Liver (tissue), 9 donors: ENCODE results near the gene ZNF408. TPM values are rescaled to one million over a fixed set of nuclear protein-coding genes. Genes with fewer than 3 reads are reported as not detected.

ENCODE experiments used
- DNase-seq: peaks from one replicate; pipeline ENCODE4 v3.0.0-alpha.2; 2017; ENCODE audit warnings: low spot score
- H3K27ac ChIP-seq, 2 donors: one replicate each; pipeline ENCODE4 v1.7.0; 2013; ENCODE audit warnings: inconsistent platforms in 2 of 2, low read length in 2 of 2, control low read depth in 1 of 2, low read depth in 1 of 2, mild to moderate bottlenecking in 1 of 2
- H3K27me3 ChIP-seq, 4 donors: one replicate each; pipeline versions ENCODE4 v1.6.1 to v1.7.0; 2013; ENCODE audit warnings: low read length in 3 of 4, inconsistent platforms in 1 of 4, mild to moderate bottlenecking in 1 of 4, moderate library complexity in 1 of 4; ENCODE audit not compliant: control insufficient read depth in 4 of 4, insufficient read depth in 4 of 4
- H3K36me3 ChIP-seq, 4 donors: one replicate each; pipeline versions ENCODE4 v1.6.1 to v1.7.0; 2013; ENCODE audit warnings: low read length in 3 of 4, mild to moderate bottlenecking in 3 of 4, low read depth in 1 of 4, moderate library complexity in 1 of 4; ENCODE audit not compliant: control insufficient read depth in 4 of 4, insufficient read depth in 3 of 4
- H3K4me1 ChIP-seq, 4 donors: one replicate each; pipeline versions ENCODE4 v1.6.1 to v1.7.0; 2013; ENCODE audit warnings: low read length in 3 of 4, mild to moderate bottlenecking in 3 of 4, moderate library complexity in 1 of 4; ENCODE audit not compliant: control insufficient read depth in 4 of 4, insufficient read depth in 4 of 4
- H3K4me3 ChIP-seq, 3 donors: one replicate each; pipeline versions ENCODE4 v1.6.1 to v1.7.0; 2013; ENCODE audit warnings: low read length in 3 of 3, control low read depth in 1 of 3, low read depth in 1 of 3, mild to moderate bottlenecking in 1 of 3
- H3K9ac ChIP-seq, 2 donors: one replicate each; pipeline ENCODE4 v1.7.0; 2013; ENCODE audit warnings: low read length in 2 of 2, mild to moderate bottlenecking in 2 of 2, moderate library complexity in 2 of 2, control low read depth in 1 of 2, low read depth in 1 of 2
- H3K9me3 ChIP-seq, 4 donors: one replicate each; pipeline versions ENCODE4 v1.6.1 to v1.7.0; 2013; ENCODE audit warnings: low read length in 3 of 4; ENCODE audit not compliant: control insufficient read depth in 4 of 4
- EGR1 ChIP-seq, 2 donors: IDR thresholded peaks; 2 replicates each; pipeline ENCODE4 v1.6.1; 2016 to 2018; ENCODE audit warnings: antibody characterized with exemption in 2 of 2, low read depth in 2 of 2
- FOXA1 ChIP-seq: IDR thresholded peaks from 2 replicates; pipeline ENCODE4 v1.6.1; 2016; ENCODE audit warnings: antibody characterized with exemption
- GABPA ChIP-seq, 2 donors: IDR thresholded peaks in 1 of 2; conservative IDR thresholded peaks in 1 of 2; 2 replicates each; pipeline ENCODE4 v1.6.1; 2016; ENCODE audit warnings: antibody characterized with exemption in 2 of 2, mild to moderate bottlenecking in 1 of 2, moderate library complexity in 1 of 2
- HNF4A ChIP-seq, 2 donors: conservative IDR thresholded peaks; 2 replicates each; pipeline ENCODE4 v1.6.1; 2016; ENCODE audit warnings: antibody characterized with exemption in 2 of 2, mild to moderate bottlenecking in 2 of 2
- JUND ChIP-seq, 2 donors: IDR thresholded peaks; 2 replicates each; pipeline ENCODE4 v1.6.1; 2016; ENCODE audit warnings: antibody characterized with exemption in 2 of 2
- RXRA ChIP-seq, 2 donors: IDR thresholded peaks; 2 replicates each; pipeline ENCODE4 v1.6.1; 2017 to 2018; ENCODE audit warnings: antibody characterized with exemption in 2 of 2, mild to moderate bottlenecking in 1 of 2
- SP1 ChIP-seq: IDR thresholded peaks from 2 replicates; pipeline ENCODE4 v1.6.1; 2018; ENCODE audit warnings: antibody characterized with exemption, mild to moderate bottlenecking
- YY1 ChIP-seq: IDR thresholded peaks from 2 replicates; pipeline ENCODE4 v1.6.1; 2016; ENCODE audit warnings: antibody characterized with exemption, mild to moderate bottlenecking
- WGBS: extraction: QIAGEN DNeasy Blood & Tissue Kit; methylation state at CpG from one replicate; pipeline ENCODE4 v1.1.7; 2013; 5-methylcytosine and 5-hydroxymethylcytosine counted together
- polyA plus RNA-seq, 2 donors: library from polyadenylated mRNA; stranded (reverse) in 1 of 2; unstranded in 1 of 2; fragments of 200-250 nt in 1 of 2; fragments of >200 nt in 1 of 2; fragmentation: Nextera tagmentation in 1 of 2; extraction: Ambion mirVana in 1 of 2; gene quantifications; one replicate each; pipeline versions ENCODE4 v1.2.1 to v1.2.3, GENCODE V29; 2013 to 2015
- total RNA-seq, 2 donors: library from RNA; depleted of rRNA; stranded (reverse); fragments of >200 nt; gene quantifications; one replicate each; pipeline ENCODE4 v1.2.3, GENCODE V29; 2014
- TF ChIP-seq, protein P1 (sequence below): IDR thresholded peaks from 2 replicates; pipeline ENCODE4 v1.6.1; 2016; ENCODE audit warnings: antibody characterized with exemption, mild to moderate bottlenecking
- TF ChIP-seq, protein P2 (sequence below): IDR thresholded peaks from 2 replicates; pipeline ENCODE4 v1.6.1; 2016; ENCODE audit warnings: antibody characterized with exemption
- TF ChIP-seq, protein P3 (sequence below): IDR thresholded peaks from 2 replicates; pipeline ENCODE4 v1.6.1; 2016; ENCODE audit warnings: antibody characterized with exemption
- TF ChIP-seq, protein P4 (sequence below): IDR thresholded peaks from 2 replicates; pipeline ENCODE4 v1.6.1; 2016; ENCODE audit warnings: antibody characterized with exemption
- TF ChIP-seq, protein P5 (sequence below): fragments of 150-350 bp; IDR thresholded peaks from 2 replicates; pipeline ENCODE4 v1.5.1; 2017; ENCODE audit warnings: improper control_type of control experiment, low read depth, low read length; ENCODE audit not compliant: missing input control
- donor health status: healthy.
- donor health status: healthy.
- donor health status: healthy.
- donor health status: healthy.
- donor health status: healthy.

The ZNF408 gene
- total and polyA plus RNA-seq, 4 donors = 3.4 to 8.4 (median 5.5) TPM

DNA sequence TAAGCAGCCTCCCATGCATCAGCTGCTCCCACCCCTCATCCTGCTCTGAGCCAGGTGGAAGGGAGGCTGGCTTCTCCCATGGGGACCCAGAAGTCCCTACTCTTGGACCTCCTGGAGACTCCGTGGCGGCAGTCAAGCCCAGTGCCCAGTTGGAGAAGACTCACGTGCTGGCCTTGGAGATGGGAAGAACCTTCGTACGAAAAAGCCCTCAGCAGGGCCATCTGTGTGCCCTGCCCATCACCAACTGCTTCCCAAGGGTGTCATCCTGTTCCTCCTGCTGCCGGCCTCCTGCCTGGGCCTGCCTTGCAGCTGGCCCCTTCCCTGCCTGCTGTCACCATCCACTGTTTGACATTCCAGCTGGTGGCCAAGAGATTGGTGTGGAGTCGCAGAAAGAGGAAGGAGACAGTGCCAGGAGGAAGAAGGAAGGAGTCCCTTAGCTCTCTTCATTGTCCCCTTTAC, 28.4 kb upstream of the ZNF408 start (continued):
- TF ChIP-seq, protein P1, sequence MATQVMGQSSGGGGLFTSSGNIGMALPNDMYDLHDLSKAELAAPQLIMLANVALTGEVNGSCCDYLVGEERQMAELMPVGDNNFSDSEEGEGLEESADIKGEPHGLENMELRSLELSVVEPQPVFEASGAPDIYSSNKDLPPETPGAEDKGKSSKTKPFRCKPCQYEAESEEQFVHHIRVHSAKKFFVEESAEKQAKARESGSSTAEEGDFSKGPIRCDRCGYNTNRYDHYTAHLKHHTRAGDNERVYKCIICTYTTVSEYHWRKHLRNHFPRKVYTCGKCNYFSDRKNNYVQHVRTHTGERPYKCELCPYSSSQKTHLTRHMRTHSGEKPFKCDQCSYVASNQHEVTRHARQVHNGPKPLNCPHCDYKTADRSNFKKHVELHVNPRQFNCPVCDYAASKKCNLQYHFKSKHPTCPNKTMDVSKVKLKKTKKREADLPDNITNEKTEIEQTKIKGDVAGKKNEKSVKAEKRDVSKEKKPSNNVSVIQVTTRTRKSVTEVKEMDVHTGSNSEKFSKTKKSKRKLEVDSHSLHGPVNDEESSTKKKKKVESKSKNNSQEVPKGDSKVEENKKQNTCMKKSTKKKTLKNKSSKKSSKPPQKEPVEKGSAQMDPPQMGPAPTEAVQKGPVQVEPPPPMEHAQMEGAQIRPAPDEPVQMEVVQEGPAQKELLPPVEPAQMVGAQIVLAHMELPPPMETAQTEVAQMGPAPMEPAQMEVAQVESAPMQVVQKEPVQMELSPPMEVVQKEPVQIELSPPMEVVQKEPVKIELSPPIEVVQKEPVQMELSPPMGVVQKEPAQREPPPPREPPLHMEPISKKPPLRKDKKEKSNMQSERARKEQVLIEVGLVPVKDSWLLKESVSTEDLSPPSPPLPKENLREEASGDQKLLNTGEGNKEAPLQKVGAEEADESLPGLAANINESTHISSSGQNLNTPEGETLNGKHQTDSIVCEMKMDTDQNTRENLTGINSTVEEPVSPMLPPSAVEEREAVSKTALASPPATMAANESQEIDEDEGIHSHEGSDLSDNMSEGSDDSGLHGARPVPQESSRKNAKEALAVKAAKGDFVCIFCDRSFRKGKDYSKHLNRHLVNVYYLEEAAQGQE = no peak

DNA sequence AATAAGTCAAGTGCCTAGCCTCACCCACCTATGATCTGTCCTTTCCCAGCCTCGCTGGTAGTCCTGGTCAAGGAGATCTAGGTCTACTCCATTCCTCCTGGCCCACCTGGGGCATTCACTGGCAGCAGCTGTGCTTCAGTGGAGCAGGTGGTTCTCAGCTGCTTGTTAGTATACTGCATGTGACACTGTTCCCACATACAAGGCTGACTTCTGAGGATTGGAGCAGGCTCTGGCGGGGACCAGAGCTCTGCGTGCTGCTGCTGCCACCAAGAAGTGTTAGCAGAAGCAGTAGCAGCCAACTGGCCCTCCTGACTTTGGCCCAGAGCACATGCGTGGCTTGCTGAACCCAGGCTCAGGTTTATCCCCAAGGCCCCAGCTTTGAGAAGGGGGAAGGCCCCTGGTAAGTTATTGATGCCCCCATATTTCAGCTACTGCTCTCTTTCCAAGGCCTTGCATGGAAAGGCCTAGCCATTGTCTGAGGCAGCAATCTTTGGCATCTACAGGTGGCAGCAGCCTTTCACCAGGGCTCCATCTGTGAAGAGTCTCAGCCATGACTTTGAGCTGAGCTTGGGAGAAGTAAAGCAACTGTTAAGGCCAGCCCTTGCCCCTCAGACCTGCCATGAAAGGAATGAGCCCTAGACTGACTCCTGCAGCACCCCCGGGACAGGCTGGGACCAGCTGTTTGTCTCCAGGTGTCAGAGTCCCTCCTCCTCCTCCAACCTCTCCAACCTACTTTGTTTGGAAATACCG, 26.9 kb upstream of the ZNF408 start:
- 84% methylated on average over 6 of the region's 6 CpGs for WGBS
- no peak for DNase-seq
- H3K4me3 ChIP-seq = no peak overlapping the region
- peak overlapping the region; percentile 86 to 97 for H3K27ac ChIP-seq
- no peak overlapping the region for H3K9ac ChIP-seq
- peaks cover 18 to 42% (median 21%) of the 10 kb centered on the region in 4 donors for H3K4me1 ChIP-seq
- H3K27me3 ChIP-seq = no peaks in the 10 kb centered on the region
- TF ChIP-seq, protein P2, sequence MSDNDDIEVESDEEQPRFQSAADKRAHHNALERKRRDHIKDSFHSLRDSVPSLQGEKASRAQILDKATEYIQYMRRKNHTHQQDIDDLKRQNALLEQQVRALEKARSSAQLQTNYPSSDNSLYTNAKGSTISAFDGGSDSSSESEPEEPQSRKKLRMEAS = no peak
- TF ChIP-seq, protein P3, sequence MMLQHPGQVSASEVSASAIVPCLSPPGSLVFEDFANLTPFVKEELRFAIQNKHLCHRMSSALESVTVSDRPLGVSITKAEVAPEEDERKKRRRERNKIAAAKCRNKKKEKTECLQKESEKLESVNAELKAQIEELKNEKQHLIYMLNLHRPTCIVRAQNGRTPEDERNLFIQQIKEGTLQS = no peak
- TF ChIP-seq EGR1 (IDR thresholded peaks at IDR 0.05; ENCODE audit: low read depth in 2 of 2) (no peak), HNF4A (conservative IDR thresholded peaks at IDR 0.05) (no peak), SP1 (no peak), FOXA1 (no peak), GABPA (IDR thresholded peaks at IDR 0.05 in 1 of 2, conservative IDR thresholded peaks at IDR 0.05 in 1 of 2) (no peak), YY1 (no peak), JUND (IDR thresholded peaks at IDR 0.05) (no peak), RXRA (IDR thresholded peaks at IDR 0.05) (no peak)
- TF ChIP-seq, protein P4, sequence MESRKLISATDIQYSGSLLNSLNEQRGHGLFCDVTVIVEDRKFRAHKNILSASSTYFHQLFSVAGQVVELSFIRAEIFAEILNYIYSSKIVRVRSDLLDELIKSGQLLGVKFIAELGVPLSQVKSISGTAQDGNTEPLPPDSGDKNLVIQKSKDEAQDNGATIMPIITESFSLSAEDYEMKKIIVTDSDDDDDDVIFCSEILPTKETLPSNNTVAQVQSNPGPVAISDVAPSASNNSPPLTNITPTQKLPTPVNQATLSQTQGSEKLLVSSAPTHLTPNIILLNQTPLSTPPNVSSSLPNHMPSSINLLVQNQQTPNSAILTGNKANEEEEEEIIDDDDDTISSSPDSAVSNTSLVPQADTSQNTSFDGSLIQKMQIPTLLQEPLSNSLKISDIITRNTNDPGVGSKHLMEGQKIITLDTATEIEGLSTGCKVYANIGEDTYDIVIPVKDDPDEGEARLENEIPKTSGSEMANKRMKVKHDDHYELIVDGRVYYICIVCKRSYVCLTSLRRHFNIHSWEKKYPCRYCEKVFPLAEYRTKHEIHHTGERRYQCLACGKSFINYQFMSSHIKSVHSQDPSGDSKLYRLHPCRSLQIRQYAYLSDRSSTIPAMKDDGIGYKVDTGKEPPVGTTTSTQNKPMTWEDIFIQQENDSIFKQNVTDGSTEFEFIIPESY = no peak
- TF ChIP-seq, protein P1 = no peak
- TF ChIP-seq, protein P5, sequence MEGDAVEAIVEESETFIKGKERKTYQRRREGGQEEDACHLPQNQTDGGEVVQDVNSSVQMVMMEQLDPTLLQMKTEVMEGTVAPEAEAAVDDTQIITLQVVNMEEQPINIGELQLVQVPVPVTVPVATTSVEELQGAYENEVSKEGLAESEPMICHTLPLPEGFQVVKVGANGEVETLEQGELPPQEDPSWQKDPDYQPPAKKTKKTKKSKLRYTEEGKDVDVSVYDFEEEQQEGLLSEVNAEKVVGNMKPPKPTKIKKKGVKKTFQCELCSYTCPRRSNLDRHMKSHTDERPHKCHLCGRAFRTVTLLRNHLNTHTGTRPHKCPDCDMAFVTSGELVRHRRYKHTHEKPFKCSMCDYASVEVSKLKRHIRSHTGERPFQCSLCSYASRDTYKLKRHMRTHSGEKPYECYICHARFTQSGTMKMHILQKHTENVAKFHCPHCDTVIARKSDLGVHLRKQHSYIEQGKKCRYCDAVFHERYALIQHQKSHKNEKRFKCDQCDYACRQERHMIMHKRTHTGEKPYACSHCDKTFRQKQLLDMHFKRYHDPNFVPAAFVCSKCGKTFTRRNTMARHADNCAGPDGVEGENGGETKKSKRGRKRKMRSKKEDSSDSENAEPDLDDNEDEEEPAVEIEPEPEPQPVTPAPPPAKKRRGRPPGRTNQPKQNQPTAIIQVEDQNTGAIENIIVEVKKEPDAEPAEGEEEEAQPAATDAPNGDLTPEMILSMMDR = no peak
- no peaks in the 10 kb centered on the region for H3K9me3 ChIP-seq
- H3K36me3 ChIP-seq = peaks cover 18 to 48% (median 37%) of the 10 kb centered on the region in 4 donors
